SJSA1 (cell line): ENCODE results near the gene NPLOC4. TPM values are rescaled to one million over a fixed set of nuclear protein-coding genes. Genes with fewer than 3 reads are reported as not detected.

Experiments
- DNase-seq, 2 experiments: peaks; one replicate each; pipeline ENCODE4 v3.0.0-alpha.2; 2015 to 2020; ENCODE audit warnings: low spot score in 2 of 2, low read depth in 1 of 2
- H3K27ac ChIP-seq: fragments of 250-450 bp; sonication (Bioruptor Pico); 2 replicates; pipeline ENCODE4 v1.5.1; 2020; ENCODE audit warnings: mild to moderate bottlenecking, moderate library complexity
- H3K27me3 ChIP-seq: fragments of 250-450 bp; sonication (Bioruptor Pico); replicated peaks from 2 replicates; pipeline ENCODE4 v1.5.1; 2020; ENCODE audit warnings: mild to moderate bottlenecking, moderate library complexity
- H3K36me3 ChIP-seq: fragments of 250-450 bp; sonication (Bioruptor Pico); 2 replicates; pipeline ENCODE4 v1.5.1; 2020; ENCODE audit warnings: mild to moderate bottlenecking
- H3K4me1 ChIP-seq: fragments of 250-450 bp; sonication (Bioruptor Pico); replicated peaks from 2 replicates; pipeline ENCODE4 v1.6.1; 2021; ENCODE audit warnings: mild to moderate bottlenecking
- H3K4me3 ChIP-seq: fragments of 250-450 bp; sonication (Bioruptor Pico); 2 replicates; pipeline ENCODE4 v1.5.1; 2020; ENCODE audit warnings: mild to moderate bottlenecking
- H3K9me3 ChIP-seq: fragments of 250-450 bp; sonication (Bioruptor Pico); replicated peaks from 2 replicates; pipeline ENCODE4 v1.5.1; 2020; ENCODE audit warnings: mild to moderate bottlenecking
- total RNA-seq: library from RNA; depleted of rRNA; stranded (reverse); fragments of >200 nt; shearing (Covaris generic); gene quantifications from 2 replicates; pipeline ENCODE4 v1.2.3, GENCODE V29; 2014

The NPLOC4 gene
- total RNA-seq, 1 experiment from 2014 or later = 111 TPM

DNA sequence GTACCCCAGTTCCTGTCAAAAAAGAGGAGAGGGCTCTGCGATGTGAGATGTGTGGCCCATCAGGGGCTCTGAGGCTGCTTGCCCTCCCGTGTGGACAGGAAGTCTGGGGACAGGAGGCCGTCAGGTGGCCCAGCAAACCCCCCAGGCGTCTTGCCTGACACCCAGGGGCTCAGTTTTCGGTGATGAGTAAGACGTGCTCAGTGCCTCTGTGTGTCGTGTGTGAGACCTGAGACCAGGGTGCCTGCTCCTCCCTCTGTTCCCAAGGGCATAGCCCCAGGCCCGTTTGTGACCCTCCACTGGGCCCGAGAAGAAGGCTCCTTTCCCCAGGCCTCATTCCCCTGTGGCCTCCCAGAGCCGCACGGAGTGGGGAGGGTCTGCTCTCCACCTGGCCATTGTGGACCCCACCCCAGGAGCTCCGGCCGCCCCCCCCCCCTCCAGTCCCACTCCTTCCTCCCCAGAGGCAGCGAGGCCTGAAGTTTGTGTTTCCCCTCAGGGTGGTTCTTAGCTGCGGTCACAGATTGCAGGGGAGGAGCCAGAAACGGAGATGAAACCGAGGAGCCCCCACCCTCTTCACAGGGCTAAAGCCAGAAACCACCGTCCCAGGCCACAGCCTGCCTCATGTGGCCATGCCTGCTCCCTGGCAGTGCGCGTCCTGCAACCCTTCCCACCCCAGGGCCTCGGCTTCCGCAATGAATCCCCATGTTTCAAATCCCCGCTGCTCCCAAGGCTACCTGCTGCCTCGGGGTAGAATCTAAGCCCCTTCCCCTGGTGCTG is 119.4 kb downstream of the NPLOC4 start:
- H3K4me1 ChIP-seq = peaks cover 61% of the 10 kb centered on the region
- DNase-seq = no peak
- H3K36me3 ChIP-seq = peaks cover 49% of the 10 kb centered on the region
- H3K27ac ChIP-seq = no peak overlapping the region
- no peaks in the 10 kb centered on the region for H3K27me3 ChIP-seq
- no peaks in the 10 kb centered on the region for H3K9me3 ChIP-seq
- no peak overlapping the region for H3K4me3 ChIP-seq

GRCh38 chr17:81517009-81517338 is 119.9 kb downstream of the NPLOC4 start:
- no peaks in the 10 kb centered on the region for H3K27me3 ChIP-seq
- H3K9me3 ChIP-seq = no peaks in the 10 kb centered on the region
- H3K4me3 ChIP-seq = no peak overlapping the region
- peaks cover 61% of the 10 kb centered on the region for H3K4me1 ChIP-seq
- H3K27ac ChIP-seq = no peak overlapping the region
- H3K36me3 ChIP-seq = peaks cover 54% of the 10 kb centered on the region
- DNase-seq = no peak

DNA sequence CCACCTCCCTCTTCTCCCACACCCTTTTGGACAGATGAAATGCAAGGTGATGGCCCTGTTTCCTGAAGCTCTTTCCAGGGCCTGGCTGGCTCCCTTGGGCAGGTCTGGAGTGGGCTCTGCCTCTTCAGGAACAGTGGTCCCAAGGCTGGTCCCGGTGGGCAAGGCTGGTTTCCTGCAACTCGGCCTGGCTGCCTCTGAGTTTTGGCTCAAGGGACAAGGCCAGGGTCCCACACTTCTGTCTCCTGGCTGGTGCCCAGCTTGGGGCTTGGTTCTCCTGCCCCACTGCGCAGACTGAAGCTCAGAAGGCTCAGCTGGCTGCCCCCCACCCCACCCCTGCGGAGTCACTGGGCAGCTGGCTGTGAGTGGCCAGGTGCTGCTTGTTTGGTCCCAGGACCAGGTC is 120.5 kb downstream of the NPLOC4 start:
- Histone ChIP-seq H3K4me3 (peak overlapping the region; percentile 80), H3K36me3 (peaks cover 56% of the 10 kb centered on the region), H3K4me1 (peaks cover 61% of the 10 kb centered on the region), H3K27me3 (no peaks in the 10 kb centered on the region), H3K27ac (no peak overlapping the region), H3K9me3 (no peaks in the 10 kb centered on the region)
- no peak for DNase-seq

DNA sequence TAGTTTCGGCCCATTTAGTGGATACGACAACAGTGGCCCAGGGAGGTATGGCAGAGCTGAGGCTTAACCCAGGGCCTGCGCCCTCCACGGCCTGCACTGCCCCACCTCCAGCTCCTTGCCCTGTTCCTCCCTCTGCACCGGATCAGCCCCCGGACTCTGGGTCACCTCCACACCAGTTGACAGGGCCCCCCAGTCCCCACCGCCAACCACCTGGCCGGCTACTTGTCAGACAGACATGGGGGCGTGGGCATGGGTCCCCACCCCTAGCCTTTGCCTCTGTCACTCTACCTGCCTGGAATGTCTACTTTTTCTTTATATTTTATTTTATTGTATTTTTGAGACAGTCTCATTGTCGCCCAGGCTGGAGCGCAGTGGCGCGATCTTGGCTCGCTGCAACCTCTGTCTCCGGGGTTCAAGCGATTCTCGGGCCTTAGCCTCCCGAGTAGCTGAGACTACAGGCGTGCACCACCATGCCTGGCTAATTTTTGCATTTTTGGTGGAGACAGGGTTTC is 121.3 kb downstream of the NPLOC4 start:
- peak overlapping the region; percentile 80 for H3K4me3 ChIP-seq
- peaks cover 61% of the 10 kb centered on the region for H3K4me1 ChIP-seq
- no peak for DNase-seq

GRCh38 chr17:81514739-81515529 is 122.0 kb downstream of the NPLOC4 start:
- Histone ChIP-seq H3K36me3 (peaks cover 70% of the 10 kb centered on the region), H3K4me1 (peaks cover 61% of the 10 kb centered on the region), H3K27me3 (no peaks in the 10 kb centered on the region), H3K27ac (peak overlapping the region; percentile 87), H3K9me3 (no peaks in the 10 kb centered on the region), H3K4me3 (peak overlapping the region; percentile 80)
- peak; percentile 87 to 91 for DNase-seq

More for the DNA sequence above, 121.3 kb downstream of the NPLOC4 start:
- Histone ChIP-seq H3K27me3 (no peaks in the 10 kb centered on the region), H3K9me3 (no peaks in the 10 kb centered on the region), H3K27ac (peak overlapping the region; percentile 87), H3K36me3 (peaks cover 63% of the 10 kb centered on the region)

DNA sequence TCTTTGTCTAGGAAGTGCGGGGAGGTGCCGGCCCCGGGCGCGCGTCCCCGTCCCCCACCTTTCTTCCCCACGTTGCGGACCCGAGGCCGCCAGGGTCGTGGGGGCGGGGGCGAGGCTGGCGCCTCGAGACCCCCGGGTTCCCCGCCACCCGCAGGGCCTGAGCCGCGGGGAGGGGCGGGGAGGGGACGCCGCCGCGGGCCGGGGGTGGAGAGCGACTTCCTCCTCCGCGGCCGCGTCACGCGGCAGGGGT is 122.5 kb downstream of the NPLOC4 start:
- no peak for DNase-seq
- Histone ChIP-seq H3K9me3 (0 out of 2 replicates have a peak, but pooled peaks cover 2% of the 10 kb centered on the region), H3K4me3 (peak overlapping the region; percentile 80), H3K4me1 (peaks cover 60% of the 10 kb centered on the region), H3K36me3 (peaks cover 71% of the 10 kb centered on the region), H3K27me3 (no peaks in the 10 kb centered on the region), H3K27ac (peak overlapping the region; percentile 87)

DNA sequence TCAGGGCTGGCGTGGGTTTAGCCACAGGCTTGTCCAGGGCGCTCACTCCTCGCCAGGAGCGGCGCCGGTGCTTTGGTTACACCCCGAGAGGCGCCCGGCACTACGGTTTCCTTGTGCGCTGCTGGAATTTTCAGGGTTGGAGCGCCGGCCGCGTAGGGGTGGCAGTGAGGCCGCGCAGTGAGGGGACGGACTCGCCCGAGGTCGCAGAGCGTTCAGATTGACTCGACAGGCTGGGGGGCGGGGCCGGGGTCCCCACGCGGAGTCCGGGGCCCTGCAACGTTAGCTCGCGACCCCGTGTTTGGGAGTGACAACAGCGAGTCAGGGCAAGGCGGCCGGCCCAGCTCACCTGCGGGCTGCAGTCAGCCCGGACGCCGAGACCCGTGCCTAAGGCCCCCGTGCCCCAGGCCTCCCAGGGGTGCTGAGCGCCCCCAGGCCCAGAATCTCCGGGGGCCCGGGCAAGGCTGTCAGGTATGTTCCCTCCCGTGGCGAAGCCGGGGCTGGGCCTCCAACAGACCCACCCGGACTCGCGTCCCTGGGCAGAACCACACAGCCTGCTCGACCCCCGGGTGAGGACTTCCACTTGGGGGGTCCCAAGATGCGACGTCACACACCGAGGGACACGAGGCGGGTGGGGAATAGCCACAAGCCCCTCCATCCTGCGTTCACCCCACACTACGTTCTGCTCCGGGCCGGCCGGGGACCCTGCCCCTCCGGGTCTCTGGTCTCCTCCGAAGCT is 123.0 kb downstream of the NPLOC4 start:
- H3K36me3 ChIP-seq = peaks cover 71% of the 10 kb centered on the region
- H3K27ac ChIP-seq = peak overlapping the region; percentile 87
- H3K4me1 ChIP-seq = peaks cover 60% of the 10 kb centered on the region
- no peaks in the 10 kb centered on the region for H3K27me3 ChIP-seq
- DNase-seq = peak; percentile 86 to 92
- 0 out of 2 replicates have a peak, but pooled peaks cover 2% of the 10 kb centered on the region for H3K9me3 ChIP-seq
- peak overlapping the region; percentile 80 for H3K4me3 ChIP-seq

- H3K27me3 ChIP-seq = no peaks in the 10 kb centered on the region
- H3K36me3 ChIP-seq = peaks cover 72% of the 10 kb centered on the region
- peak in 1 of 2 experiments; percentile 82 for DNase-seq
- peak overlapping the region; percentile 87 for H3K27ac ChIP-seq
- H3K4me3 ChIP-seq = peak overlapping the region; percentile 80
- H3K9me3 ChIP-seq = 0 out of 2 replicates have a peak, but pooled peaks cover 2% of the 10 kb centered on the region
- H3K4me1 ChIP-seq = peaks cover 60% of the 10 kb centered on the region
Observed at GRCh38 chr17:81513372-81513752, 123.5 kb downstream of the NPLOC4 start.

GRCh38 chr17:81512562-81513371 is 124.1 kb downstream of the NPLOC4 start, which contains the start of gene ACTG1:
Gene ACTG1 (minus strand): TSS chr17:81512799. CDS start chr17:81512354, 445 bp downstream.
- peak within 1 kb of the TSS; percentile 80 for H3K4me3 ChIP-seq
- 0 out of 2 replicates have a peak, but pooled peaks cover 2% of the 10 kb centered on the region for H3K9me3 ChIP-seq
- peak; percentile 96 to 98 for DNase-seq
- peak within 1 kb of the TSS; percentile 87 for H3K27ac ChIP-seq
- H3K4me1 ChIP-seq = peaks cover 56% of the 10 kb centered on the region
- no peaks in the 10 kb centered on the region for H3K27me3 ChIP-seq
- peaks cover 74% of the 10 kb centered on the region for H3K36me3 ChIP-seq

GRCh38 chr17:81511804-81512561 is 124.9 kb downstream of the NPLOC4 start:
- peaks cover 72% of the 10 kb centered on the region for H3K36me3 ChIP-seq
- H3K4me1 ChIP-seq = peaks cover 50% of the 10 kb centered on the region
- H3K9me3 ChIP-seq = 0 out of 2 replicates have a peak, but pooled peaks cover 2% of the 10 kb centered on the region
- H3K27me3 ChIP-seq = no peaks in the 10 kb centered on the region; the same call in 1 of the 2 replicates
- peak overlapping the region; percentile 48 for H3K27ac ChIP-seq
- DNase-seq = peak; percentile 71 to 84
- H3K4me3 ChIP-seq = peak overlapping the region; percentile 80

DNA sequence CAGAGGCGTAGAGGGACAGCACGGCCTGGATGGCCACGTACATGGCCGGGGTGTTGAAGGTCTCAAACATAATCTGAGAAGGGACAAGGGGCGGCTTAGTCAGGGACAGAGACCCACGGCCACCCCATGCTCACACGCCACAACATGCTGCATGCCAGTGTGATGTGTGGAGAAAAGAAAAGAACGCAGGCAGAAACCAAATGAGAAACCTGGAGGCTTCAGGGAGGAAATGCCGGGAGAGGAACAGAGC is 125.4 kb downstream of the NPLOC4 start:
- peak in 1 of 2 experiments; percentile 80 for DNase-seq
- peak overlapping the region; percentile 80 for H3K4me3 ChIP-seq
- H3K9me3 ChIP-seq = 0 out of 2 replicates have a peak, but pooled peaks cover 5% of the 10 kb centered on the region
- peak overlapping the region; percentile 48 for H3K27ac ChIP-seq
- H3K36me3 ChIP-seq = peaks cover 72% of the 10 kb centered on the region
- H3K4me1 ChIP-seq = peaks cover 45% of the 10 kb centered on the region
- H3K27me3 ChIP-seq = no peaks in the 10 kb centered on the region; the same call in 1 of the 2 replicates

DNA sequence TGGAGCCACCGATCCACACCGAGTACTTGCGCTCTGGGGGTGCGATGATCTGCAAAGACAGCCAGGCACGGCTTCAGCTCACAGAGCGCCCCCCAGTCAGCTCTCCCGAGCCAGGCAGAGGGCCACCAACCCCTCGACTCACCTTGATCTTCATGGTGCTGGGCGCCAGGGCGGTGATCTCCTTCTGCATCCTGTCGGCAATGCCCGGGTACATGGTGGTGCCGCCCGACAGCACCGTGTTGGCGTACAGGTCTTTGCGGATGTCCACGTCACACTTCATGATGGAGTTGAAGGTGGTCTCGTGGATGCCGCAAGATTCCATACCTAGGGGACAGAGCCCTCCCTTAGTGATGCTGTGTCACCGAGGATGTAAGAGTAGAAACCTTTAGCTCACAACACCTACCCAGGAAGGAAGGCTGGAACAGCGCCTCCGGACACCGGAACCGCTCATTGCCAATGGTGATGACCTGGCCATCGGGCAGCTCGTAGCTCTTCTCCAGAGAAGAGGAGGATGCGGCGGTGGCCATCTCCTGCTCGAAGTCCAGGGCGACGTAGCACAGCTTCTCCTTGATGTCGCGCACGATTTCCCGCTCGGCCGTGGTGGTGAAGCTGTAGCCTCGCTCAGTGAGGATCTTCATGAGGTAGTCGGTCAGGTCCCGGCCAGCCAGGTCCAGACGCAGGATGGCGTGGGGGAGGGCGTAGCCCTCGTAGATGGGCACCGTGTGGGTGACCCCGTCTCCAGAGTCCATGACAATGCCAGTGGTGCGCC is 125.9 kb downstream of the NPLOC4 start:
- peak in 1 of 2 experiments; percentile 71 for DNase-seq
- H3K27ac ChIP-seq = peak overlapping the region; percentile 48

More for the DNA sequence above, 125.9 kb downstream of the NPLOC4 start:
- H3K4me1 ChIP-seq = peaks cover 40% of the 10 kb centered on the region
- peaks cover 67% of the 10 kb centered on the region for H3K36me3 ChIP-seq
- H3K4me3 ChIP-seq = peak overlapping the region; percentile 80
- no peaks in the 10 kb centered on the region; the same call in 1 of the 2 replicates for H3K27me3 ChIP-seq
- 0 out of 2 replicates have a peak, but pooled peaks cover 5% of the 10 kb centered on the region for H3K9me3 ChIP-seq
